Astrocyte of the cerebellum (primary cell): ENCODE results near the gene MBP.

Source experiments
- DNase-seq: peaks from one replicate; pipeline ENCODE4 v3.0.0-alpha.2; 2011; ENCODE audit warnings: low read depth
- H3K4me3 ChIP-seq: 2 replicates; pipeline ENCODE4 v1.5.1; 2011; ENCODE audit warnings: mild to moderate bottlenecking, low read depth, low read length, moderate library complexity
- CTCF ChIP-seq: IDR thresholded peaks from 2 replicates; pipeline ENCODE4 v1.5.1; 2012; ENCODE audit warnings: low read length, low read depth, moderate library complexity, mild to moderate bottlenecking; ENCODE audit errors: missing control alignments
- in situ Hi-C: cut with HindIII; loops from 2 replicates; pipeline ENCODE4 v1.10.0; 2017; ENCODE audit warnings: low sequenced_read_pairs

MBP gene

GRCh38 chr18:76982038-76982437 lies 150.5 kb downstream of the MBP start:
- H3K4me3 ChIP-seq, result no peak overlapping the region
- in situ Hi-C loops, result no loop called here
- DNase-seq, result no peak
- no peak for TF ChIP-seq CTCF

- in situ Hi-C loops, result no loop called here
- no peak overlapping the region for H3K4me3 ChIP-seq
- DNase-seq, result no peak
- TF ChIP-seq CTCF, result no peak
Observed at GRCh38 chr18:76981396-76981968, 151.1 kb downstream of the MBP start.

- in situ Hi-C loops, result no loop called here
- no peak for DNase-seq
- H3K4me3 ChIP-seq, result no peak overlapping the region
- no peak for TF ChIP-seq CTCF
Observed at GRCh38 chr18:76980663-76981395, 151.8 kb downstream of the MBP start.

GRCh38 chr18:76979906-76980305 lies 152.7 kb downstream of the MBP start:
- no peak overlapping the region for H3K4me3 ChIP-seq
- TF ChIP-seq CTCF, result no peak
- no peak for DNase-seq
- in situ Hi-C loops, result no loop called here

GRCh38 chr18:76979111-76979751 lies 153.4 kb downstream of the MBP start:
- no peak for TF ChIP-seq CTCF
- DNase-seq, result no peak
- in situ Hi-C loops, result no loop called here
- no peak overlapping the region for H3K4me3 ChIP-seq

- in situ Hi-C loops, result no loop called here
- DNase-seq, result no peak
Observed at GRCh38 chr18:76978616-76979015, 154.0 kb downstream of the MBP start.

More at GRCh38 chr18:76978616-76979015, 154.0 kb downstream of the MBP start:
- no peak for TF ChIP-seq CTCF
- H3K4me3 ChIP-seq, result no peak overlapping the region
